H9 (cell line): ENCODE measurements around the gene TCERG1L. TPM values are rescaled to one million over a fixed set of nuclear protein-coding genes. Genes with fewer than 3 reads are reported as not detected.

Source experiments
- DNase-seq: peaks from one replicate; pipeline ENCODE4 v3.0.0-alpha.2; 2017
- H2AFZ ChIP-seq: one replicate; pipeline ENCODE4 v1.6.1; 2013; ENCODE audit warnings: mild to moderate bottlenecking, low read length, control low read depth, moderate library complexity
- H2AK5ac ChIP-seq: 2 replicates; pipeline ENCODE4 v1.6.1; 2013; ENCODE audit warnings: low read length, control low read depth, mixed read lengths; ENCODE audit not compliant: insufficient read length
- H2BK120ac ChIP-seq: one replicate; pipeline ENCODE4 v1.6.1; 2013; ENCODE audit warnings: low read depth, mild to moderate bottlenecking, low read length, control low read depth, inconsistent platforms; ENCODE audit not compliant: poor library complexity, severe bottlenecking
- H2BK12ac ChIP-seq: 2 replicates; pipeline ENCODE4 v1.6.1; 2013; ENCODE audit warnings: low read length, control low read depth, mixed read lengths, low read depth; ENCODE audit not compliant: insufficient read length
- H2BK15ac ChIP-seq: 2 replicates; pipeline ENCODE4 v1.6.1; 2013; ENCODE audit warnings: low read depth, low read length, control low read depth
- H2BK20ac ChIP-seq: one replicate; pipeline ENCODE4 v1.6.1; 2013; ENCODE audit warnings: low read depth, mild to moderate bottlenecking, low read length, control low read depth, inconsistent platforms; ENCODE audit not compliant: poor library complexity, severe bottlenecking
- H2BK5ac ChIP-seq: 2 replicates; pipeline ENCODE4 v1.6.1; 2013; ENCODE audit warnings: low read length, control low read depth, mixed read lengths; ENCODE audit not compliant: insufficient read length
- H3K14ac ChIP-seq: 2 replicates; pipeline ENCODE4 v1.6.1; 2013; ENCODE audit warnings: low read length, control low read depth; ENCODE audit not compliant: insufficient read depth
- H3K18ac ChIP-seq: 2 replicates; pipeline ENCODE4 v1.6.1; 2013; ENCODE audit warnings: low read depth, mild to moderate bottlenecking, mixed read lengths, low read length, control low read depth; ENCODE audit not compliant: insufficient read length
- H3K23ac ChIP-seq: 2 replicates; pipeline ENCODE4 v1.6.1; 2013; ENCODE audit warnings: low read length, control low read depth, mixed read lengths, low read depth; ENCODE audit not compliant: insufficient read length
- H3K23me2 ChIP-seq: 2 replicates; pipeline ENCODE4 v1.6.1; 2013; ENCODE audit warnings: low read depth, mild to moderate bottlenecking, mixed read lengths, low read length, control low read depth; ENCODE audit not compliant: insufficient read length, poor library complexity, severe bottlenecking
- H3K27ac ChIP-seq: 2 replicates; pipeline ENCODE4 v1.5.1; 2013; ENCODE audit warnings: low read length, control low read depth, mixed read lengths, low read depth; ENCODE audit not compliant: insufficient read length
- H3K27me3 ChIP-seq: 2 replicates; pipeline ENCODE4 v1.6.1; 2013; ENCODE audit warnings: low read length, control low read depth, inconsistent platforms; ENCODE audit not compliant: insufficient read depth
- H3K4ac ChIP-seq: 2 replicates; pipeline ENCODE4 v1.6.1; 2013; ENCODE audit warnings: low read depth, mild to moderate bottlenecking, control low read depth, inconsistent platforms, low read length, moderate library complexity
- H3K4me1 ChIP-seq: 2 replicates; pipeline ENCODE4 v1.6.1; 2013; ENCODE audit warnings: low read length, control low read depth, inconsistent platforms; ENCODE audit not compliant: insufficient read depth
- H3K4me2 ChIP-seq: 2 replicates; pipeline ENCODE4 v1.6.1; 2013; ENCODE audit warnings: low read length, control low read depth, mixed read lengths; ENCODE audit not compliant: insufficient read length, insufficient read depth
- H3K56ac ChIP-seq: 2 replicates; pipeline ENCODE4 v1.6.1; 2013; ENCODE audit warnings: low read depth, mild to moderate bottlenecking, mixed read lengths, low read length, control low read depth; ENCODE audit not compliant: insufficient read length
- H3K79me1 ChIP-seq: 2 replicates; pipeline ENCODE4 v1.6.1; 2013; ENCODE audit warnings: low read depth, mild to moderate bottlenecking, moderate library complexity, low read length, control low read depth, inconsistent platforms; ENCODE audit not compliant: insufficient read depth, poor library complexity, severe bottlenecking
- H3K79me2 ChIP-seq: 2 replicates; pipeline ENCODE4 v1.6.1; 2013; ENCODE audit warnings: low read length, control low read depth, inconsistent platforms; ENCODE audit not compliant: insufficient read depth
- H3K9ac ChIP-seq: 2 replicates; pipeline ENCODE4 v1.6.1; 2013; ENCODE audit warnings: low read length, control low read depth, mixed read lengths; ENCODE audit not compliant: insufficient read length; ENCODE audit errors: extremely low read depth
- H3K9me3 ChIP-seq: one replicate; pipeline ENCODE4 v1.6.1; 2013; ENCODE audit warnings: low read depth, low read length, inconsistent platforms; ENCODE audit not compliant: control insufficient read depth
- H3T11ph ChIP-seq: one replicate; pipeline ENCODE4 v1.6.1; 2013; ENCODE audit warnings: mild to moderate bottlenecking, low read length, control low read depth, inconsistent platforms
- H4K20me1 ChIP-seq: one replicate; pipeline ENCODE4 v1.6.1; 2013; ENCODE audit not compliant: control insufficient read depth, insufficient read length, insufficient read depth
- H4K5ac ChIP-seq: 2 replicates; pipeline ENCODE4 v1.6.1; 2013; ENCODE audit warnings: low read depth, mild to moderate bottlenecking, mixed read lengths, low read length, control low read depth; ENCODE audit not compliant: insufficient read length
- H4K8ac ChIP-seq: replicated peaks from 2 replicates; pipeline ENCODE4 v1.6.1; 2013; ENCODE audit warnings: low read length, control low read depth, mixed read lengths, low read depth; ENCODE audit not compliant: insufficient read length
- H4K91ac ChIP-seq: 2 replicates; pipeline ENCODE4 v1.6.1; 2013; ENCODE audit warnings: low read depth, mild to moderate bottlenecking, moderate library complexity, mixed read lengths, low read length, control low read depth; ENCODE audit not compliant: insufficient read length
- H3K27ac Mint-ChIP-seq, 3 experiments: 2 replicates in 2 of 3; 3 replicates in 1 of 3; pipeline ENCODE4 v1.8.0; 2020 to 2021; ENCODE audit warnings: mixed read lengths in 3 of 3, mild to moderate bottlenecking in 1 of 3, moderate library complexity in 1 of 3
- H3K27me3 Mint-ChIP-seq: 2 replicates; pipeline ENCODE4 v1.8.0; 2021; ENCODE audit warnings: low read depth, mild to moderate bottlenecking, moderate library complexity, mixed read lengths
- H3K36me3 Mint-ChIP-seq, 3 experiments: 2 replicates in 2 of 3; 3 replicates in 1 of 3; pipeline ENCODE4 v1.8.0; 2020 to 2021; ENCODE audit warnings: low read depth in 3 of 3, mixed read lengths in 3 of 3; ENCODE audit not compliant: insufficient read depth in 1 of 3
- H3K4me1 Mint-ChIP-seq, 2 experiments: 2 replicates each; pipeline ENCODE4 v1.8.0; 2020; ENCODE audit warnings: mixed read lengths in 2 of 2
- H3K4me3 Mint-ChIP-seq, 2 experiments: 2 replicates in 1 of 2; 3 replicates in 1 of 2; pipeline ENCODE4 v1.8.0; 2020 to 2021; ENCODE audit warnings: mild to moderate bottlenecking in 2 of 2, mixed read lengths in 2 of 2, moderate library complexity in 1 of 2
- H3K9me3 Mint-ChIP-seq, 2 experiments: 2 replicates in 1 of 2; 3 replicates in 1 of 2; pipeline ENCODE4 v1.8.0; 2020; ENCODE audit warnings: mild to moderate bottlenecking in 2 of 2, mixed read lengths in 2 of 2, moderate library complexity in 1 of 2
- CTCF ChIP-seq: fragments of 200-600 bp; sonication (generic); conservative IDR thresholded peaks from 3 replicates; pipeline ENCODE4 v1.8.0; 2021; ENCODE audit warnings: antibody characterized with exemption, mild to moderate bottlenecking
- WGBS: extraction: QIAGEN DNeasy Blood & Tissue Kit; methylation state at CpG from one replicate; pipeline ENCODE4 v1.1.7; 2013; ENCODE audit warnings: missing lambda C conversion rate, low lambda C conversion rate, mixed read lengths; ENCODE audit not compliant: insufficient read length; ENCODE audit errors: extremely low coverage; 5-methylcytosine and 5-hydroxymethylcytosine counted together
- total RNA-seq: library from RNA; stranded (reverse); gene quantifications from 2 replicates; pipeline ENCODE4 v1.2.1, GENCODE V29; 2021

Gene TCERG1L
- total RNA-seq, 1 experiment from 2014 or later, result 3.3 TPM

GRCh38 chr10:131082991-131083481 is 228.5 kb downstream of the TCERG1L start:
- Histone ChIP-seq H3K23me2 (no peaks in the 10 kb centered on the region), H3K27ac (no peak overlapping the region), H3K4me2 (no peak overlapping the region), H2BK15ac (no peak overlapping the region), H3T11ph (no peak overlapping the region), H2BK5ac (no peak overlapping the region), H2BK20ac (no peak overlapping the region), H2BK12ac (no peak overlapping the region), H3K4me1 (no peaks in the 10 kb centered on the region), H2BK120ac (no peak overlapping the region), H3K18ac (no peak overlapping the region), H3K9me3 (no peaks in the 10 kb centered on the region), H3K56ac (no peak overlapping the region), H3K23ac (no peak overlapping the region), H2AK5ac (no peak overlapping the region), H3K79me1 (no peaks in the 10 kb centered on the region), H3K79me2 (no peaks in the 10 kb centered on the region), H3K14ac (no peak overlapping the region), H2AFZ (no peak overlapping the region), H3K9ac (no peak overlapping the region), H4K5ac (no peak overlapping the region), H4K8ac (no peak overlapping the region), H4K91ac (no peak overlapping the region), H4K20me1 (no peaks in the 10 kb centered on the region), H3K27me3 (no peaks in the 10 kb centered on the region; the same call in 1 of the 2 replicates), H3K4ac (no peak overlapping the region)
- no CpG with 5 or more reads among the region's 16 CpGs for WGBS
- Mint-ChIP-seq H3K4me3 (no peak overlapping the region), H3K27me3 (peaks cover 2% of the 10 kb centered on the region; the same call in 1 of the 2 replicates), H3K27ac (no peak overlapping the region), H3K4me1 (peaks cover 7% of the 10 kb centered on the region in 2 experiments), H3K36me3 (peaks cover 0 to 2% (median 0%) of the 10 kb centered on the region in 3 experiments; a peak in 2 of 7 replicates), H3K9me3 (peaks cover 0 to 2% of the 10 kb centered on the region in 2 experiments; a peak in 1 of 5 replicates)
- no peak for TF ChIP-seq CTCF
- no peak for DNase-seq
